Measurements from ENCODE around the gene CCDC190.

DNA sequence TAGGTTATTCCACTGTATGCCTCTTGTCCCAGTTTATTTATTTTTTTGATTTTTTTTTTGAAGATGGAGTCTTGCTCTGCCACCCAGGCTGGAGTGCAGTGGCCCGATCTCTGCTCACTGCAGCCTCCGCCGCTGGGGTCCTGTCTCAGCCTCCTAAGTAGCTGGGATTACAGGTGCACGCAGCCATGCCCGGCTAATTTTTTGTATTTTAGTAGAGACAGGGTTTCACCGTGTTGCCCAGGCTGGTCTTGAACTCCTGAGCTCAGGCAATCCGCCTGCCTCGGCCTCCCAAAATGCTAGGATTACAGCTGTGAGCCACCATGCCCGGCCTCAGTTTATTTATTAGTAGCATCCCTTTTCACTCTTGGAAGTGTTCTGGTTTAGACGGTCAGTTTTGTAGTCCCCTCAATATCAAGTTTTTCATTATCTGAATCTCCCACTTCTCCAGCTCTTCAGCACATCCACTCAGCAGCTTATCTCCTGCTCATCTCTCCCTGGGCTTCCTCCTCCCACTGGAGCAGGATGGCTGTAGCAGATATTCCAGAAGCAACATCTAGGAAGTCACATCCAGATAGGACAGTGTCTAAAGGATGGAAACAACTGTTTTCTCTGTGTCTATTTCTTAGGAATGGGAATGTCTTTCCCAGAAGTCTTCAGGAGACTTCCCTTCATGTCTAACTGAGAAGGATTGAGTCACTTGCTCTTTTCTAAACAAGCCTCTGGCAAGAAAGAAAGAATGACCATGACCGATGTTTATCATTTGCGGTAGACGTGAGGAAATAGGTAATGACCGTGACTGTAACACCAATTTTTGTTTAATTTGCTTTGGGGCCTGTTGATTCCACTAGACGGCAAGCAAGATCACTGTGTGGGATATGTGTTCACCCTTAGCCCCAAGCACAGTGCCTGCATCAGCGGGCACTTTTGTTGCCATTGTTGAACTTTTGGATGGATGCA, 14.4 kb downstream of the CCDC190 start:
- no peak for TF ChIP-seq POLR2A (IDR thresholded peaks at IDR 0.05)
- TF ChIP-seq, protein P1, sequence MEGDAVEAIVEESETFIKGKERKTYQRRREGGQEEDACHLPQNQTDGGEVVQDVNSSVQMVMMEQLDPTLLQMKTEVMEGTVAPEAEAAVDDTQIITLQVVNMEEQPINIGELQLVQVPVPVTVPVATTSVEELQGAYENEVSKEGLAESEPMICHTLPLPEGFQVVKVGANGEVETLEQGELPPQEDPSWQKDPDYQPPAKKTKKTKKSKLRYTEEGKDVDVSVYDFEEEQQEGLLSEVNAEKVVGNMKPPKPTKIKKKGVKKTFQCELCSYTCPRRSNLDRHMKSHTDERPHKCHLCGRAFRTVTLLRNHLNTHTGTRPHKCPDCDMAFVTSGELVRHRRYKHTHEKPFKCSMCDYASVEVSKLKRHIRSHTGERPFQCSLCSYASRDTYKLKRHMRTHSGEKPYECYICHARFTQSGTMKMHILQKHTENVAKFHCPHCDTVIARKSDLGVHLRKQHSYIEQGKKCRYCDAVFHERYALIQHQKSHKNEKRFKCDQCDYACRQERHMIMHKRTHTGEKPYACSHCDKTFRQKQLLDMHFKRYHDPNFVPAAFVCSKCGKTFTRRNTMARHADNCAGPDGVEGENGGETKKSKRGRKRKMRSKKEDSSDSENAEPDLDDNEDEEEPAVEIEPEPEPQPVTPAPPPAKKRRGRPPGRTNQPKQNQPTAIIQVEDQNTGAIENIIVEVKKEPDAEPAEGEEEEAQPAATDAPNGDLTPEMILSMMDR (IDR thresholded peaks at IDR 0.05), result no peak
